ENCODE data around the gene CROCC2. TPM values are rescaled to one million over a fixed set of nuclear protein-coding genes. Genes with fewer than 3 reads are reported as not detected.

The CROCC2 gene
- polyA plus RNA-seq, 1 experiment = not detected

DNA sequence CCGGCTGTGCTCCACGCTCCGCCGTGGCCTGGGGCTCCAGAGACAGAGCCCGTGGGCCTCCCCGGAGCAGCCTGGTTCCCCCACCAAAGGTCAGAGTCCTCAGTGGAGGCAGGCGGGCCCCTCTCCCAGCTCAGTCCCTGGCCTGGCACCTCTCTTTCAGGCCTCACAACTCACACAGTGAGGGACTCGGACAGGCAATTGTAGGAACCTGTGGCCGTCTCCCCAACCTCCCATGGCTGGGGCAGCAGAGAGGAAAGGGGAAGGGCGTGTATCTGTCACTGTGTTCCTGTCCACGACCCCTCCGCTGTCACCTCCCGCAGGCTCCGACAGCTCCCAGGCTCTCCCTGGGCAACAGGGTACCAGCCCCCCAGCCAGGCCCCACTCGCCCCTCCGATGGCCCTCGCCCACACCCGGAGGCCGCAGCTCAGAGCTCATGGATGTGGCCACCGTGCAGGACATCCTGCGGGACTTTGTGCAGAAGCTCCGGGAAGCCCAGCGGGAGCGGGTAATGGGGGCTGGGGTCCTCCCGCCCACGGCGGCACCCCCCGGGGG is 59.8 kb downstream of the CROCC2 start:
- CTCF ChIA-PET = interaction anchor here (0.9 kb wide), 1 partner anchor 18 kb away, joined by 3 read pairs; no protein-coding TSS in a partner anchor
- DNase-seq (ENCODE audit: low read depth, low spot score) = no peak
- TF ChIP-seq, protein P1, sequence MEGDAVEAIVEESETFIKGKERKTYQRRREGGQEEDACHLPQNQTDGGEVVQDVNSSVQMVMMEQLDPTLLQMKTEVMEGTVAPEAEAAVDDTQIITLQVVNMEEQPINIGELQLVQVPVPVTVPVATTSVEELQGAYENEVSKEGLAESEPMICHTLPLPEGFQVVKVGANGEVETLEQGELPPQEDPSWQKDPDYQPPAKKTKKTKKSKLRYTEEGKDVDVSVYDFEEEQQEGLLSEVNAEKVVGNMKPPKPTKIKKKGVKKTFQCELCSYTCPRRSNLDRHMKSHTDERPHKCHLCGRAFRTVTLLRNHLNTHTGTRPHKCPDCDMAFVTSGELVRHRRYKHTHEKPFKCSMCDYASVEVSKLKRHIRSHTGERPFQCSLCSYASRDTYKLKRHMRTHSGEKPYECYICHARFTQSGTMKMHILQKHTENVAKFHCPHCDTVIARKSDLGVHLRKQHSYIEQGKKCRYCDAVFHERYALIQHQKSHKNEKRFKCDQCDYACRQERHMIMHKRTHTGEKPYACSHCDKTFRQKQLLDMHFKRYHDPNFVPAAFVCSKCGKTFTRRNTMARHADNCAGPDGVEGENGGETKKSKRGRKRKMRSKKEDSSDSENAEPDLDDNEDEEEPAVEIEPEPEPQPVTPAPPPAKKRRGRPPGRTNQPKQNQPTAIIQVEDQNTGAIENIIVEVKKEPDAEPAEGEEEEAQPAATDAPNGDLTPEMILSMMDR (IDR thresholded peaks at IDR 0.05; ENCODE audit: low read depth, low read length) = no peak
- Histone ChIP-seq H3K27me3 (ENCODE audit: control insufficient read depth, insufficient read depth, low read length) (peaks cover 7% of the 10 kb centered on the region), H3K27ac (ENCODE audit: low read depth, low read length) (no peak overlapping the region), H3K9me3 (ENCODE audit: control insufficient read depth, insufficient read depth, low read length) (peaks cover 8% of the 10 kb centered on the region), H3K4me3 (ENCODE audit: low read depth, low read length) (no peak overlapping the region)
- POLR2A ChIA-PET = no interaction called here

DNA sequence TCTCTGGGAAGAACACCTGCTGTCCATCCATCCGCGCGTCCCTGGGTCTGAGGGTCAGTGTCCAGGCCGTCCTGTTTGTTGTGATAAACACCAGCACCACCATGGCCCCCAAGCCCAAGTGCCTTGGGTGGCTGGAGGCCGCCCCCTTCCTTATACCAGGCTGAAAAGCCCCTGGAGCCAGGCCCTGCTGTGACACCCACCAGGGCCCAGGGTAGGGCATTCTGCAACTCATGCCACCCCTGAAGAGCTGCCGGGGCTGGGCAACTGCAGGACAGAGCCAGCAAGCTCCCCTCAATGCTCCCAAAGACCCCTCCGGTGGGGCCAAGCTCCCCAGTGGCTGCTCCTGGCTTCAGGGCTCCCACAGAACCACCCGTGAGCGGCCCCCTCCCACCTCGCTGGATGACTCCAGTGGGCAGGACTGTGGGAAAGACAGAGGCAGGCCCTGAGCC is 60.3 kb downstream of the CROCC2 start:
- ChIA-PET POLR2A (no interaction called here), CTCF (no interaction called here)
- H3K27ac ChIP-seq (ENCODE audit: low read depth, low read length) = no peak overlapping the region
- H3K4me3 ChIP-seq (ENCODE audit: low read depth, low read length) = no peak overlapping the region
- peaks cover 8% of the 10 kb centered on the region for H3K9me3 ChIP-seq (ENCODE audit: control insufficient read depth, insufficient read depth, low read length)
- TF ChIP-seq, protein P1 (IDR thresholded peaks at IDR 0.05; ENCODE audit: low read depth, low read length) = no peak
- DNase-seq (ENCODE audit: low read depth, low spot score) = no peak
- peaks cover 11% of the 10 kb centered on the region for H3K27me3 ChIP-seq (ENCODE audit: control insufficient read depth, insufficient read depth, low read length)

DNA sequence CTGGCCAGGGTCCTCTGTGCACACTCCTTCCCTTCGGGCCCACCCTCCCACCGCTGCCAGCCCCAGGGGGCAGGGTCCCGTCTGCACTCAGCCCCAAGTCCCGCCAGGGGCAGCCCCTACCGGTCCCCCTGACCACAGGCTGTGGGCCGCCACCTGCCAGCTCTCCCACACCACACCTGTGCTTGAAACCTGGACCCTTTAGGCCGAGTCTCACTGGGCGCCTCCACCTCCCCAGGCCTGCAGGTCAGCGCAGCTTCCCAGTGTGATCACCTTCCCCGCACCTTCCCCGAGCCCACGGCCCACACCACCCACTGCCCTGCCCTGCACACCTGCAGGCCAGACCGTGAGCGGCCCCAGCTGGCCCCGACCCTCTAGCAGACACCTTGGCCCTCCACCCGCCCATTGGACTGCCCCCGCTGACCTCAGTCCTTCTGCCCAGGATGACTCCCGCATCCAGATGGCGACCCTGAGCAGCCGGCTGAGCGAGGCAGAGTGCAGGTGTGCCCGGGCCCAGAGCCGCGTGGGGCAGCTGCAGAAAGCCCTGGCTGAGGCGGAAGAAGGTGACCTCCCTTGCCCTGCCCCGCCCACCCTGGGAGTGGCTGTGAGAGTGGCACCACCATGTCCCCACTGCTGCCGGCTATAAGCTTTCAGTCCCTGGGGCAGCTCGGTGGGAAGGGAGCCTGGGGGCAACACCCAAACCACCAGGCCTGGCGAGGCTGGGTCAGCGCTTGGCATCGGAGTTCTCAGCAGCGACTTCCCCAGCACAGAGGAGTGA is 61.0 kb downstream of the CROCC2 start:
- no peak overlapping the region for H3K4me3 ChIP-seq (ENCODE audit: low read depth, low read length)

GRCh38 chr2:240967681-240968621 is 61.8 kb downstream of the CROCC2 start:
- TF ChIP-seq, protein P1 (IDR thresholded peaks at IDR 0.05; ENCODE audit: low read depth, low read length) = no peak
- peaks cover 23% of the 10 kb centered on the region for H3K27me3 ChIP-seq (ENCODE audit: control insufficient read depth, insufficient read depth, low read length)
- H3K4me3 ChIP-seq (ENCODE audit: low read depth, low read length) = no peak overlapping the region
- H3K27ac ChIP-seq (ENCODE audit: low read depth, low read length) = no peak overlapping the region
- ChIA-PET CTCF (no interaction called here), POLR2A (interaction anchor here (0.6 kb wide), 1 partner anchor 354 kb away, joined by 3 read pairs; no protein-coding TSS in a partner anchor)
- DNase-seq (ENCODE audit: low read depth, low spot score) = no peak
- H3K9me3 ChIP-seq (ENCODE audit: control insufficient read depth, insufficient read depth, low read length) = peaks cover 11% of the 10 kb centered on the region

More for the DNA sequence above, 61.0 kb downstream of the CROCC2 start:
- H3K27me3 ChIP-seq (ENCODE audit: control insufficient read depth, insufficient read depth, low read length) = peaks cover 17% of the 10 kb centered on the region
- no peak overlapping the region for H3K27ac ChIP-seq (ENCODE audit: low read depth, low read length)
- peaks cover 8% of the 10 kb centered on the region for H3K9me3 ChIP-seq (ENCODE audit: control insufficient read depth, insufficient read depth, low read length)
- ChIA-PET POLR2A (interaction anchor here (0.6 kb wide), 1 partner anchor 355 kb away, joined by 3 read pairs; no protein-coding TSS in a partner anchor), CTCF (no interaction called here)
- TF ChIP-seq, protein P1 (IDR thresholded peaks at IDR 0.05; ENCODE audit: low read depth, low read length) = no peak
- DNase-seq (ENCODE audit: low read depth, low spot score) = no peak

All from AG04450 (cell line).